ENCODE measurements around the gene SLC35F3. TPM values are rescaled to one million over a fixed set of nuclear protein-coding genes. Genes with fewer than 3 reads are reported as not detected.
A peak's percentile ranks its signal among the peaks of the same experiment; 100 is the strongest.
"Not testable (repeated sequence)": the region's sequence is repeated elsewhere in the genome, so short reads cannot be mapped to it uniquely, and the experiment has no call there.

The SLC35F3 gene
- total RNA-seq, 2 experiments from 2014 or later = 34.4 to 35.7 TPM

GRCh38 chr1:234292548-234292947, 388.1 kb downstream of the SLC35F3 start:
- ATAC-seq (no peak), DNase-seq (no peak)
- no peaks in the 10 kb centered on the region for H3K4me1 Mint-ChIP-seq (ENCODE audit: low read depth)
- H3K9me3 Mint-ChIP-seq (ENCODE audit: insufficient read depth) = peaks cover 16% of the 10 kb centered on the region
- no peaks in the 10 kb centered on the region for H3K27me3 Mint-ChIP-seq (ENCODE audit: low read depth)
- no peak overlapping the region for H3K4me3 Mint-ChIP-seq
- H3K27ac Mint-ChIP-seq = no peak overlapping the region
- ChIA-PET CTCF (interaction anchor here (1.6 to 3.7 kb wide), 2 partner anchors 17 to 31 kb away, joined by 4 to 17 read pairs; no protein-coding TSS in a partner anchor), POLR2A (no interaction called here)
- peaks cover 35% of the 10 kb centered on the region for H3K36me3 Mint-ChIP-seq (ENCODE audit: low read depth)

- H3K4me1 Mint-ChIP-seq (ENCODE audit: low read depth) = no peaks in the 10 kb centered on the region
- POLR2A ChIA-PET = no interaction called here
- CTCF ChIA-PET = interaction anchor here (0.9 to 3.7 kb wide), 3 partner anchors 15 to 81 kb away, joined by 3 to 17 read pairs (median 4); no protein-coding TSS in a partner anchor
- ATAC-seq (no peak), DNase-seq (no peak)
- H3K27ac Mint-ChIP-seq = no peak overlapping the region
- H3K4me3 Mint-ChIP-seq = no peak overlapping the region
- H3K36me3 Mint-ChIP-seq (ENCODE audit: low read depth) = peaks cover 37% of the 10 kb centered on the region
- peaks cover 2% of the 10 kb centered on the region for H3K27me3 Mint-ChIP-seq (ENCODE audit: low read depth)
- peaks cover 8% of the 10 kb centered on the region for H3K9me3 Mint-ChIP-seq (ENCODE audit: insufficient read depth)
Measured at GRCh38 chr1:234294109-234294817, 389.8 kb downstream of the SLC35F3 start.

- Mint-ChIP-seq H3K4me3 (no peak overlapping the region), H3K4me1 (ENCODE audit: low read depth) (no peaks in the 10 kb centered on the region), H3K27ac (no peak overlapping the region), H3K27me3 (ENCODE audit: low read depth) (peaks cover 2% of the 10 kb centered on the region), H3K36me3 (ENCODE audit: low read depth) (peaks cover 32% of the 10 kb centered on the region), H3K9me3 (ENCODE audit: insufficient read depth) (peaks cover under 1% of the 10 kb centered on the region)
- DNase-seq (no peak), ATAC-seq (no peak)
- ChIA-PET CTCF (interaction anchor here (1.1 to 3.7 kb wide), 2 partner anchors 15 to 28 kb away, joined by 3 to 17 read pairs; no protein-coding TSS in a partner anchor), POLR2A (no interaction called here)
Measured at GRCh38 chr1:234295068-234295467, 390.6 kb downstream of the SLC35F3 start.

- no peak for ATAC-seq
- Mint-ChIP-seq H3K4me1 (ENCODE audit: low read depth) (no peaks in the 10 kb centered on the region), H3K27me3 (ENCODE audit: low read depth) (peaks cover 2% of the 10 kb centered on the region), H3K4me3 (no peak overlapping the region), H3K36me3 (ENCODE audit: low read depth) (peaks cover 29% of the 10 kb centered on the region), H3K9me3 (ENCODE audit: insufficient read depth) (no peaks in the 10 kb centered on the region), H3K27ac (no peak overlapping the region)
- CTCF ChIA-PET = interaction anchor here (1.1 to 3.7 kb wide), 2 partner anchors 14 to 27 kb away, joined by 3 to 17 read pairs; no protein-coding TSS in a partner anchor
- no peak for DNase-seq
- POLR2A ChIA-PET = no interaction called here
Measured at GRCh38 chr1:234295626-234296025, 391.1 kb downstream of the SLC35F3 start.

- peaks cover 29% of the 10 kb centered on the region for H3K36me3 Mint-ChIP-seq (ENCODE audit: low read depth)
- ATAC-seq (no peak), DNase-seq (no peak)
- H3K4me3 Mint-ChIP-seq = no peak overlapping the region
- no peaks in the 10 kb centered on the region for H3K9me3 Mint-ChIP-seq (ENCODE audit: insufficient read depth)
- no peak overlapping the region for H3K27ac Mint-ChIP-seq
- H3K4me1 Mint-ChIP-seq (ENCODE audit: low read depth) = no peaks in the 10 kb centered on the region
- CTCF ChIA-PET = interaction anchor here (0.8 to 3.7 kb wide), 2 partner anchors 13 to 84 kb away, joined by 4 to 17 read pairs; no protein-coding TSS in a partner anchor
- POLR2A ChIA-PET = no interaction called here
- H3K27me3 Mint-ChIP-seq (ENCODE audit: low read depth) = peaks cover 2% of the 10 kb centered on the region
Measured at GRCh38 chr1:234296496-234296895, 392.0 kb downstream of the SLC35F3 start.

GRCh38 chr1:234297668-234298067, 393.2 kb downstream of the SLC35F3 start:
- no peaks in the 10 kb centered on the region for H3K9me3 Mint-ChIP-seq (ENCODE audit: insufficient read depth)
- ChIA-PET POLR2A (no interaction called here), CTCF (no interaction called here)
- H3K4me1 Mint-ChIP-seq (ENCODE audit: low read depth) = no peaks in the 10 kb centered on the region
- no peak overlapping the region for H3K4me3 Mint-ChIP-seq
- H3K27ac Mint-ChIP-seq = no peak overlapping the region
- peaks cover 28% of the 10 kb centered on the region for H3K36me3 Mint-ChIP-seq (ENCODE audit: low read depth)
- peaks cover 2% of the 10 kb centered on the region for H3K27me3 Mint-ChIP-seq (ENCODE audit: low read depth)
- ATAC-seq = no peak
- no peak for DNase-seq

- ATAC-seq (no peak), DNase-seq (no peak)
- peaks cover 2% of the 10 kb centered on the region for H3K27me3 Mint-ChIP-seq (ENCODE audit: low read depth)
- POLR2A ChIA-PET = no interaction called here
- no peak overlapping the region for H3K27ac Mint-ChIP-seq
- H3K9me3 Mint-ChIP-seq (ENCODE audit: insufficient read depth) = no peaks in the 10 kb centered on the region
- H3K36me3 Mint-ChIP-seq (ENCODE audit: low read depth) = peaks cover 21% of the 10 kb centered on the region
- no peaks in the 10 kb centered on the region for H3K4me1 Mint-ChIP-seq (ENCODE audit: low read depth)
- H3K4me3 Mint-ChIP-seq = no peak overlapping the region
- CTCF ChIA-PET = interaction anchor here (1.0 kb wide), 1 partner anchor 10 kb away, joined by 5 read pairs; no protein-coding TSS in a partner anchor
Measured at GRCh38 chr1:234300096-234300495, 395.6 kb downstream of the SLC35F3 start.

- H3K27me3 Mint-ChIP-seq (ENCODE audit: low read depth); POLR2A ChIA-PET; H3K4me1 Mint-ChIP-seq (ENCODE audit: low read depth): not testable (repeated sequence)
Measured at GRCh38 chr1:234301663-234302062, 397.2 kb downstream of the SLC35F3 start.

GRCh38 chr1:234302354-234302962, 398.0 kb downstream of the SLC35F3 start:
- no peak for DNase-seq
- Mint-ChIP-seq H3K27ac (no peak overlapping the region), H3K4me3 (no peak overlapping the region), H3K27me3 (ENCODE audit: low read depth) (peaks cover 2% of the 10 kb centered on the region), H3K9me3 (ENCODE audit: insufficient read depth) (no peaks in the 10 kb centered on the region), H3K36me3 (ENCODE audit: low read depth) (peaks cover 17% of the 10 kb centered on the region), H3K4me1 (ENCODE audit: low read depth) (no peaks in the 10 kb centered on the region)
- ChIA-PET CTCF (interaction anchor here (0.9 to 13.2 kb wide), 2 partner anchors 88 to 188 kb away, joined by 3 to 180 read pairs; no protein-coding TSS in a partner anchor), POLR2A (no interaction called here)
- ATAC-seq = peak; percentile 77

More at GRCh38 chr1:234301663-234302062, 397.2 kb downstream of the SLC35F3 start:
- CTCF ChIA-PET = interaction anchor here (1.0 to 13.2 kb wide), 2 partner anchors 8 to 87 kb away, joined by 4 to 180 read pairs; no protein-coding TSS in a partner anchor
- H3K9me3 Mint-ChIP-seq (ENCODE audit: insufficient read depth); H3K27ac Mint-ChIP-seq; DNase-seq; H3K4me3 Mint-ChIP-seq; ATAC-seq: not testable (repeated sequence)
- peaks cover 15% of the 10 kb centered on the region for H3K36me3 Mint-ChIP-seq (ENCODE audit: low read depth)

GRCh38 chr1:234303231-234303630, 398.8 kb downstream of the SLC35F3 start:
- Mint-ChIP-seq H3K4me1 (ENCODE audit: low read depth) (peaks cover 1% of the 10 kb centered on the region), H3K36me3 (ENCODE audit: low read depth) (peaks cover 18% of the 10 kb centered on the region), H3K27me3 (ENCODE audit: low read depth) (no peaks in the 10 kb centered on the region), H3K27ac (no peak overlapping the region), H3K9me3 (ENCODE audit: insufficient read depth) (no peaks in the 10 kb centered on the region), H3K4me3 (no peak overlapping the region)
- CTCF ChIA-PET = interaction anchor here (13.2 kb wide), 1 partner anchor 89 kb away, joined by 180 read pairs; no protein-coding TSS in a partner anchor
- POLR2A ChIA-PET = no interaction called here
- no peak for ATAC-seq
- no peak for DNase-seq

GRCh38 chr1:234307726-234308125, 403.2 kb downstream of the SLC35F3 start:
- ATAC-seq (no peak), DNase-seq (no peak)
- no peak overlapping the region for H3K4me3 Mint-ChIP-seq
- peaks cover 34% of the 10 kb centered on the region for H3K36me3 Mint-ChIP-seq (ENCODE audit: low read depth)
- ChIA-PET POLR2A (no interaction called here), CTCF (interaction anchor here (1.9 to 13.2 kb wide), 6 partner anchors 15 to 192 kb away, joined by 5 to 180 read pairs (median 42); no protein-coding TSS in a partner anchor)
- no peaks in the 10 kb centered on the region for H3K27me3 Mint-ChIP-seq (ENCODE audit: low read depth)
- H3K27ac Mint-ChIP-seq = no peak overlapping the region
- H3K4me1 Mint-ChIP-seq (ENCODE audit: low read depth) = peaks cover 13% of the 10 kb centered on the region
- H3K9me3 Mint-ChIP-seq (ENCODE audit: insufficient read depth) = no peaks in the 10 kb centered on the region

GRCh38 chr1:234309243-234309597, 404.7 kb downstream of the SLC35F3 start:
- no peaks in the 10 kb centered on the region for H3K27me3 Mint-ChIP-seq (ENCODE audit: low read depth)
- CTCF ChIA-PET = interaction anchor here (0.9 to 13.2 kb wide), 48 partner anchors 8 to 202 kb away, joined by 3 to 180 read pairs (median 8); partner anchors contain the start of gene COA6
- DNase-seq (no peak), ATAC-seq (no peak)
- H3K4me3 Mint-ChIP-seq = no peak overlapping the region
- peaks cover 13% of the 10 kb centered on the region for H3K4me1 Mint-ChIP-seq (ENCODE audit: low read depth)
- H3K9me3 Mint-ChIP-seq (ENCODE audit: insufficient read depth) = no peaks in the 10 kb centered on the region
- POLR2A ChIA-PET = no interaction called here
- H3K27ac Mint-ChIP-seq = no peak overlapping the region
- peaks cover 38% of the 10 kb centered on the region for H3K36me3 Mint-ChIP-seq (ENCODE audit: low read depth)
